ENCODE results near the gene CNTNAP2. TPM values are rescaled to one million over a fixed set of nuclear protein-coding genes. Genes with fewer than 3 reads are reported as not detected.

CNTNAP2 gene
- total RNA-seq = 10 to 100 TPM in 1 of 4 donors, under 1 TPM in 1, not detected in 2; 0.91 to 16.0 TPM

- no peak within 1 kb of the TSS for H3K27ac ChIP-seq
- intact Hi-C loops (cut with DNase I; ENCODE audit: low total_unique reads) = no loop called here
- H3K27me3 ChIP-seq = peaks cover 0 to 18% of the 10 kb centered on the region in 2 donors
- H3K9me3 ChIP-seq = no peaks in the 10 kb centered on the region
- peaks cover 0 to 5% of the 10 kb centered on the region in 2 donors for H3K4me1 ChIP-seq
- H3K36me3 ChIP-seq = no peaks in the 10 kb centered on the region
- peak within 1 kb of the TSS in 1 of 2 donors; percentile 24 for H3K4me3 ChIP-seq
- no peak for DNase-seq
- no peak for TF ChIP-seq POLR2A (IDR thresholded peaks at IDR 0.05)
- TF ChIP-seq CTCF (IDR thresholded peaks at IDR 0.05) = no peak
Measured at GRCh38 chr7:146116521-146117222, at the start of gene CNTNAP2. Gene CNTNAP2 (plus strand): TSS chr7:146116801. CDS start chr7:146116877, 76 bp downstream.

GRCh38 chr7:146067880-146068279 lies 48.7 kb upstream of the CNTNAP2 start:
- Histone ChIP-seq H3K9me3 (no peaks in the 10 kb centered on the region), H3K27me3 (no peaks in the 10 kb centered on the region), H3K4me3 (no peak overlapping the region), H3K27ac (no peak overlapping the region), H3K36me3 (no peaks in the 10 kb centered on the region), H3K4me1 (no peaks in the 10 kb centered on the region)
- intact Hi-C loops (cut with DNase I; ENCODE audit: low total_unique reads) = no loop called here
- no peak for DNase-seq
- TF ChIP-seq CTCF (IDR thresholded peaks at IDR 0.05) (no peak), POLR2A (IDR thresholded peaks at IDR 0.05) (no peak)

GRCh38 chr7:146074195-146074765 lies 42.3 kb upstream of the CNTNAP2 start:
- no peaks in the 10 kb centered on the region for H3K9me3 ChIP-seq
- H3K4me3 ChIP-seq = no peak overlapping the region
- H3K36me3 ChIP-seq = no peaks in the 10 kb centered on the region
- no peaks in the 10 kb centered on the region for H3K27me3 ChIP-seq
- DNase-seq = no peak
- H3K27ac ChIP-seq = no peak overlapping the region
- no peak for TF ChIP-seq CTCF (IDR thresholded peaks at IDR 0.05)
- TF ChIP-seq POLR2A (IDR thresholded peaks at IDR 0.05) = no peak
- intact Hi-C loops (cut with DNase I; ENCODE audit: low total_unique reads) = no loop called here
- no peaks in the 10 kb centered on the region for H3K4me1 ChIP-seq

- Histone ChIP-seq H3K9me3 (no peaks in the 10 kb centered on the region), H3K4me3 (no peak overlapping the region), H3K4me1 (no peaks in the 10 kb centered on the region), H3K27ac (no peak overlapping the region), H3K36me3 (no peaks in the 10 kb centered on the region), H3K27me3 (no peaks in the 10 kb centered on the region)
- TF ChIP-seq CTCF (IDR thresholded peaks at IDR 0.05) = no peak
- TF ChIP-seq POLR2A (IDR thresholded peaks at IDR 0.05) = no peak
- intact Hi-C loops (cut with DNase I; ENCODE audit: low total_unique reads) = no loop called here
- no peak for DNase-seq
Measured at GRCh38 chr7:146076344-146076743, 40.3 kb upstream of the CNTNAP2 start.

GRCh38 chr7:146084086-146084485 lies 32.5 kb upstream of the CNTNAP2 start:
- Histone ChIP-seq H3K36me3 (no peaks in the 10 kb centered on the region), H3K27ac (no peak overlapping the region), H3K4me3 (no peak overlapping the region), H3K27me3 (no peaks in the 10 kb centered on the region), H3K9me3 (no peaks in the 10 kb centered on the region), H3K4me1 (no peaks in the 10 kb centered on the region)
- intact Hi-C loops (cut with DNase I; ENCODE audit: low total_unique reads) = no loop called here
- TF ChIP-seq POLR2A (IDR thresholded peaks at IDR 0.05) (no peak), CTCF (IDR thresholded peaks at IDR 0.05) (no peak)
- no peak for DNase-seq

Data from uterus (tissue), 4 donors.